Medulla oblongata (tissue), 1 donor: ENCODE measurements around the gene LHPP.
A peak's percentile ranks its signal among the peaks of the same experiment; 100 is the strongest.

Source experiments
- DNase-seq: peaks from one replicate; pipeline ENCODE4 v3.0.0-alpha.2; 2015; ENCODE audit errors: extremely low spot score

The LHPP gene

GRCh38 chr10:124496620-124497019 is 35.0 kb downstream of the LHPP start:
- no peak for DNase-seq

GRCh38 chr10:124497196-124497881 is 35.7 kb downstream of the LHPP start:
- no peak for DNase-seq

- no peak for DNase-seq
These were observed 36.4 kb downstream of the LHPP start for GRCh38 chr10:124498056-124498455.

GRCh38 chr10:124500757-124501156 is 39.1 kb downstream of the LHPP start:
- no peak for DNase-seq

GRCh38 chr10:124504711-124505110 is 43.1 kb downstream of the LHPP start:
- DNase-seq: no peak

- DNase-seq: no peak
These were observed 43.7 kb downstream of the LHPP start for GRCh38 chr10:124505279-124505678.

- no peak for DNase-seq
These were observed 46.5 kb downstream of the LHPP start for GRCh38 chr10:124508070-124508667.

- no peak for DNase-seq
These were observed 47.4 kb downstream of the LHPP start for GRCh38 chr10:124508907-124509454.

GRCh38 chr10:124509880-124510632 is 48.4 kb downstream of the LHPP start:
- no peak for DNase-seq

- no peak for DNase-seq
These were observed 49.1 kb downstream of the LHPP start for GRCh38 chr10:124510759-124511158.

GRCh38 chr10:124511205-124512039 is 49.8 kb downstream of the LHPP start:
- no peak for DNase-seq

GRCh38 chr10:124512040-124512428 is 50.4 kb downstream of the LHPP start:
- no peak for DNase-seq

GRCh38 chr10:124512600-124512999 is 51.0 kb downstream of the LHPP start:
- no peak for DNase-seq

GRCh38 chr10:124515244-124515970 is 53.8 kb downstream of the LHPP start:
- DNase-seq: no peak

- DNase-seq: no peak
These were observed 54.6 kb downstream of the LHPP start for GRCh38 chr10:124516181-124516580.

GRCh38 chr10:124516746-124517397 is 55.2 kb downstream of the LHPP start:
- no peak for DNase-seq

- DNase-seq: peak; percentile 58
These were observed 55.8 kb downstream of the LHPP start for GRCh38 chr10:124517461-124517860.

GRCh38 chr10:124517931-124518330 is 56.3 kb downstream of the LHPP start:
- DNase-seq: no peak

GRCh38 chr10:124518366-124518765 is 56.7 kb downstream of the LHPP start:
- DNase-seq: no peak
